ENCODE data around the gene PET117. TPM values are rescaled to one million over a fixed set of nuclear protein-coding genes. Genes with fewer than 3 reads are reported as not detected.

The PET117 gene
- total and polyA plus RNA-seq, 5 donors = 9.4 to 11.4 (median 10.5) TPM

DNA sequence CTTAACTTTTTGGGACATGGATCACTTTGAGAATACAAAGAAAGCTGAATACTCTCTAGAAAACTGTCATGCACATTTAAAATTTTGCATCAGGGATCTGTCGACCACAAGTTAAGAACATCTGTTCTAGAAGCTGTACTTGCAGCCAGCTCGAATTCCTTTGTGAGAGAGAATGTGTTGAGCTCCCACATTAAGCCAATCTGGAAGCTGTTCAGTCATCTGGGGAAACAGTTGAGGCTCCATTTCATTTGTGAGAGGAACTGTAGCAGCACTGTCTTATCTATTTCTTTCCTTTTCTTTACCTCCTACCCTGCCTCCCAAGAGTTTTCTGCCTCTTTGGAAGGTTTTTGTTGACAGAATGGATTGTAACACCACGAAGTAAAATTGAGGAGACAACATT, 50.8 kb downstream of the PET117 start:
- intact Hi-C loops (cut with DNase I) = no loop called here
- Histone ChIP-seq H3K4me3 (ENCODE audit: low read length) (no peak overlapping the region), H3K27ac (ENCODE audit: low read length) (no peak overlapping the region), H3K4me1 (ENCODE audit: control insufficient read depth, insufficient read depth, low read length) (no peaks in the 10 kb centered on the region), H3K27me3 (ENCODE audit: control insufficient read depth, insufficient read depth) (no peaks in the 10 kb centered on the region), H3K9me3 (ENCODE audit: control insufficient read depth, low read length) (no peaks in the 10 kb centered on the region)
- 49% methylated on average over 3 of the region's 3 CpGs for WGBS
- ATAC-seq = no peak
- DNase-seq = no peak

DNA sequence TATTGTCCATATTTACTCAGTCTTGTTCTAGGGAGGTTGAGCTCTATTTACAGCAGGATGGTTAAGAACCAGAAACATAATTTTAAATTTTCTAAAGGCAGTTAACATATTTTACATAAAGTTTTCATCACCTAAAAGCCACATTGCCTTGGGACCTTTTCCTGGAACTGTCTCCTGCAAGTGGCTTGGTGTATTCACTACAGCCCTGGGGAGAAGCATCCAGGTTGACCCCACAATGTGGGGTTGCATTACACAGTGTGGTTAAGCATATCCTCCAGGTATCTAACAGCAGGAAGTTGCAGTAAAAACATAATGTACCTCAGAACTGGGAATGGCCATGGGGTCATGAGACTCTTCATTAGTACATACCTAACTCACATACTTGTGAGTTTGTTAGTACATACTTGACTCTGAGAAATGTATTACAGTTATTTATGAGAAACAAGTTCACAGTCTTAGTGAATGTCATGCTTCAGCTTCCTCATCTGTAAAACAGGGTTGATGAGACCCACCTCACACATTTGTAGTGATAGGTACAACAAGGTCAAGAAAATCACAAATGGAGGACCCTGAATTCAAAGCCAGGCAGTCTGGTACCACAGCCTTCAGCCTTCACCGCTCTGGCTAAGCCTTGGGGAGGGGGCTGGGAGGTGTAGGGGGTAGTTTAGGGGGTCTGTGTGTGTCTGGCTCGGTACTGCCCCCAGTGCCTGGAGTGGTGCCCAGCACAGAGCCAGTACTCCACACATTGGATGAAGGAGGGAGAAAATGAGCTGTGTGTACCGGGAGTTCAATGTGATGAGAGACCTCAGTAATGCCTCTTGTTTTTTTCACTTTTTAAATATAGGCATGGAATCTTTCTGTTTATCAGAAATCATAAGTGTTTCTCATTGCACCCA, 52.9 kb downstream of the PET117 start:
- intact Hi-C loops (cut with DNase I) = no loop called here
- Histone ChIP-seq H3K9me3 (ENCODE audit: control insufficient read depth, low read length) (no peaks in the 10 kb centered on the region), H3K4me3 (ENCODE audit: low read length) (no peak overlapping the region), H3K4me1 (ENCODE audit: control insufficient read depth, insufficient read depth, low read length) (no peaks in the 10 kb centered on the region), H3K27me3 (ENCODE audit: control insufficient read depth, insufficient read depth) (no peaks in the 10 kb centered on the region), H3K27ac (ENCODE audit: low read length) (no peak overlapping the region)
- WGBS = 85% methylated on average over 3 of the region's 3 CpGs
- DNase-seq (no peak), ATAC-seq (no peak)

DNA sequence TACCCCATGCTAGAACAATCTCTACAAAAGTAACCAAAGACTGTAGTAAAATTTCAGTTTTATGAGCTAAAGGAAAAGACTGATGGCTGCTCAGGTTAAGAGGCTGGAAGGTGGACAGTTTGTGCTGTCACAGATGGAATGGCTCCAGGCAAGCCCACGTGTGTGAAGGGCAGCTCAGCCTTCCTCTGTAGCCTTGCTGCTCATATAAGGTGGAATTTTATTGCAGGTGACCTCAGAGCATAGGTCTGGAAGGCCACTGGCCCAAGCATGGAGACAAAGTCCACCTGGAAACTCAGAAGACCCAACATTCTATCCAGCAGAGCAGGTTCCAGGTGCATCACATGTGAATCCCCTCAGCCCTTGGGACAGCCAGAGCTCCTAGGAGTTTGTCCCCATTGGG, 53.6 kb downstream of the PET117 start:
- Histone ChIP-seq H3K4me3 (ENCODE audit: low read length) (no peak overlapping the region), H3K9me3 (ENCODE audit: control insufficient read depth, low read length) (no peaks in the 10 kb centered on the region), H3K27me3 (ENCODE audit: control insufficient read depth, insufficient read depth) (no peaks in the 10 kb centered on the region), H3K27ac (ENCODE audit: low read length) (no peak overlapping the region), H3K4me1 (ENCODE audit: control insufficient read depth, insufficient read depth, low read length) (no peaks in the 10 kb centered on the region)
- intact Hi-C loops (cut with DNase I) = no loop called here
- ATAC-seq (no peak), DNase-seq (no peak)
- 72% methylated on average over 1 of the region's 1 CpG for WGBS

Other genes starting within 250 kb of the PET117 start
- gene SNX5, start 169.1 kb upstream of the PET117 start, total RNA-seq = 10 to 100 TPM; 46.7 to 53.9 (median 49.9) TPM
- gene SNX5, start 169.1 kb upstream of the PET117 start, polyA plus RNA-seq = 47.8 TPM
- gene MGME1, start 168.8 kb upstream of the PET117 start, total RNA-seq = 10 to 100 TPM in 3 of 4 donors, 1 to 10 TPM in 1; 9.7 to 12.0 (median 10.8) TPM
- 10.9 TPM for gene MGME1, start 168.8 kb upstream of the PET117 start, polyA plus RNA-seq
- not detected for gene OVOL2, start 79.9 kb upstream of the PET117 start, total RNA-seq
- not detected for gene OVOL2, start 79.9 kb upstream of the PET117 start, polyA plus RNA-seq
- gene KAT14, start within 50 bp of the PET117 start, total RNA-seq = 10 to 100 TPM in 3 of 4 donors, 1 to 10 TPM in 1; 9.0 to 14.5 (median 13.4) TPM
- 7.3 TPM for gene KAT14, start within 50 bp of the PET117 start, polyA plus RNA-seq
- gene ZNF133, start 150.7 kb downstream of the PET117 start, total RNA-seq = 10 to 100 TPM in 2 of 4 donors, 1 to 10 TPM in 2; 8.5 to 11.0 (median 10.3) TPM
- 7.8 TPM for gene ZNF133, start 150.7 kb downstream of the PET117 start, polyA plus RNA-seq